GM21786 (cell line): ENCODE measurements around the gene MAZ.
"Not testable (repeated sequence)": the region's sequence is repeated elsewhere in the genome, so short reads cannot be mapped to it uniquely, and the experiment has no call there.

Source experiments
- ATAC-seq: cut with Tn5 transposase; IDR thresholded peaks from one replicate; pipeline ENCODE4 v1.9.1; 2021; ENCODE audit not compliant: unreplicated experiment

MAZ gene

DNA sequence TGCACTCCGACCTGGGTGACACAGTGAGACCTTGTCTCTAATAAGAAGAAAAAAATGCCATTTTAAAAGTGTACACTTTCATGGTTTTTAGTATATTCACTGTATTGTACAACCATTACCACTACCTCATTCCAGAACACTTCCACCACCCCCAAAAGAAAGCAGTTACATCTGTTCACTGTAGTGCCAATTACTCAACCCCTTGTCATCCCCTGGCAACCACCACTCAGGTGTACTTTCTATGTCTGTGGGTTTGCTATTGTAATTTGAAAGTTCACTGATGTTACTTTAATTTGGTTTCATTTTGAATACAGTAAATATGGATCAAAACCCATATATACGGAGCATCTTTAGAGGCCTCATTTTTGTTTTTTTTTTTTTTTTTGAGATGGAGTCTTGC lies 22.2 kb upstream of the MAZ start:
- no peak for ATAC-seq

- no peak for ATAC-seq
Measured at GRCh38 chr16:29784901-29785500, 21.3 kb upstream of the MAZ start.

DNA sequence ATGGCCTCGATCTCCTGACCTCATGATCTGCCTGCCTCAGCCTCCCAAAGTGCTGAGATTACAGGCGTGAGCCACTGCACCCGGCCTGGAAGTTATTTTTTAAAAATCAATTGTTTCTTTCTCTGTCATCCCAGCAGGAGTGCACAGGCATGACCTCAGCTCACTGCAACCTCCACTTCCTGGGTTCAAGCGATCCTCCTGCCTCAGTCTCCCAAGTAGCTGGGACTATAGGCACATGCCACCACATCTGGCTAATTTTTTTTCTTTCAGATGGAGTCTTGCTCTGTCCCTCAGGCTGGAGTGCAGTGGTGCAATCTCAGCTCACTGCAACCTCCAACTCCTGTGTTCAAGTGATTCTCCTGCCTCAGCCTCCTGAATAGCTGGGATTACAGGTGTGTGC lies 19.2 kb upstream of the MAZ start:
- ATAC-seq, result not testable (repeated sequence)

DNA sequence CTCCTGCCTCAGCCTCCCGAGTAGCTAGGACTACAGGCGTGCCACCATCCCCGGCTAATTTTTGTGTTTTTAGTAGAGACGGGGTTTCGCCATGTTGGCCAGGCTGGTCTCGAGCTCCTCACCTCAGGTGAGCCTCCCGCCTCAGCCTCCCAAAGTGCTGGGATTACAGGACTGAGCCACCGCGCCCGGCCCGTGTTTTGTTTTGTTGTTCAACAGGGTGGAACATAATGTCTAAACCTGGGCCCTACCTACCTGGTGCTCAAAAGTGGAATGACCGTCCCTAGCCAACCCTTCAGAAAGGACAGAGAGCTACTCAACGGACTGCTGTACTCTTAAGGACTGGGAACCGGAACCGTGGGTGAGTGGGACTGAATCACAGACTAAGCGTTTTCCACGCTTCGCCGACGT lies 16.6 kb upstream of the MAZ start:
- no peak for ATAC-seq

DNA sequence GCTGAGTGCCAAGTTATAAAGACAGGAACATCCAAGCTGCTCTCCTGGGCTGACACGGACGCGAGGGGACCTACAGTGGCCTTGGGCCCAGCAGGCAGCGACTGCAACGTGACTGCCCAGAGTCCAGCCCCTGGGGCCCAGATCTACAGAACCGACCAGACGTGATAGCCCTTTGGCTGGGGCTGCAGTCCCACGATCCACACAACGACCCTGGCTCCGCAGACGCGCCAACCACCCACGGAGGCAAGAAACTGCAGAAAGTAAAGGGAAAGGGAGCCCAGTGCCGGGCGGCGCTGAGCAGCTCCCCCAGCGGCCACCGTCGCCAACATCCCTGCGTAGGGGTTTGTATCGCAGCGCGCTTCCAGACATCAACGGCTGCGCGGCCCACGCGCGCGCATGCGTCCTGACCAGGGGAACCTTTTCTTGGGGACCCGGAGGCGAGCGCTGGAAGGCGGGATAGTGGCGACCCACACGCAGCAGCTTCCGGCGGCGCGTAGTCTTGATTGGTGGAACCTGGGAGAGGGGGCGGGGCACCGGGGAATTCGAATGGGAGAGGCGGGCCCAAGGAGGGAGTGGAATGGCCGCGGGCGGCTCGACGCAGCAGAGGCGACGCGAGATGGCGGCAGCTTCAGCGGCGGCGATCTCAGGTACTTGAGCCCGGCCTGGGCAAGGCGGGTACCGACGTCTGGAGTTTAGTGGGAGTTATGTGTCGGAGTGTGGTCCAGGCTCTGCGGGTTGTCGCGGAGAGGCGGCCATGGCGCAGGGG lies 16.0 kb upstream of the MAZ start, which contains the start of gene KIF22:
Gene KIF22 (plus strand): TSS at position 569 of the 766 bp plus-strand sequence. CDS start 9 bp downstream, at position 578.
- ATAC-seq, result peak; percentile 89

DNA sequence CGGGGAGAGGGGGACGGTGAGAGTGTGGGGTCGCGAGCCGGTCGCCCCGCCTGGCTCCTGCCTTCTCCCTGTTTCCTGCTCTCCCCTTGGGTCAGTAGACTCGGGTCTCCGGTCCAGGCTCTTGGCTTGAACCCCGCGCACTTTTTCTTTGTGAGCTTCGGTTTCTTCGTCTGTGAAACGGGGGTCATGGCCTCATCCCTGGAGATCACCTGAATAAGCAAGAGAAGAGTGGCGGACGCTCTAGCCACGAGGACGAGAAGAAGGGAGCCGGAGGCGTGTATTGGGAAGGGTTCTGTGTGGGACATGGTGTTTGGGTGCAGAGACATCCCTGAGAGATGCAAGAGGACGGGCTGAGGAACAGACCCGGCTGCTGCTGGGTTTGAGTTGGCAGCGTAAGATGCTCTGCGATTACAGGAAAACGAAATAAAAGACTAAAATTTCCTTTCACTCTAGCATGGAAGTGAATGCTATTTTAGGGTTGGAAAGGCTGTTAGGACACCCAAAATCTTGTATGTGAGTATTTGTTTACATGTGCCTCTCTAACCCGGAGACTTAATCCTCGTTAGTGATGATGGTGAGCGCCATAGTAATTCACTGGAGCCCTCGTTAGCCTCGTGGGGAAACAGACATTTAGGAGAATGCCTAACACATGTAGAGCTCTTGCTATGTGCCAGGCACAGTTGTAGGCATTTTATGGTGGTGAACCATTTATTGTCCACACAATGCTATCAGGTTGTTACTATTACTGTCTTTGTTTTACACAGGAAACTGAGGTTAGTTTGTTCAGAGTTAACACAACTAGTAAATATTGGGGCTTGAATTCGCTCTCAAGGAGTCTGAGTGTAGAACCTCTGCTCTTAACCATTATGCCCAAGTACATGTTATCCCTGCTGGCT lies 15.1 kb upstream of the MAZ start:
- ATAC-seq, result no peak

- ATAC-seq, result no peak
Measured at GRCh38 chr16:29791845-29792807, 14.2 kb upstream of the MAZ start.

DNA sequence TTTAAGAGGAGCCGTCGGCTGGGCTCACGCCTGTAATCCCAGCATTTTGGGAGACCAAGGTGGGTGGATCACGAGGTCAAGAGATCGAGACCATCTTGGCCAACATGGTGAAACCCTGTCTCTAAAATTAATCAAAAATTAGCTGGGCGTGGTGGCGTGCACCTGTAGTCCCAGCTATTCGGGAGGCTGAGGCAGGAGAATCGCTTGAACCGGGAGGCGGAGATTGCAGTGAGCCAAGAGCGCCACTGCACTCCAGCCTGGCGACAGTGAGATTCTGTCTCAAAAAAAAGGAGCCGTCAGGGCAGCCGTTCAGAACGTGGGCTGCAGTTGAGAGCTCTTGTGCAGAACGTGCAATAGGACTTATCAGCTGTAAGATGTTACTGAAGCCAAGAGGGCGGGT lies 13.2 kb upstream of the MAZ start:
- not testable (repeated sequence) for ATAC-seq

- ATAC-seq, result no peak
Measured at GRCh38 chr16:29794231-29794710, 12.1 kb upstream of the MAZ start.

- ATAC-seq, result no peak
Measured at GRCh38 chr16:29802416-29802935, 3.9 kb upstream of the MAZ start.

GRCh38 chr16:29804020-29804419 lies 2.3 kb upstream of the MAZ start:
- no peak for ATAC-seq

DNA sequence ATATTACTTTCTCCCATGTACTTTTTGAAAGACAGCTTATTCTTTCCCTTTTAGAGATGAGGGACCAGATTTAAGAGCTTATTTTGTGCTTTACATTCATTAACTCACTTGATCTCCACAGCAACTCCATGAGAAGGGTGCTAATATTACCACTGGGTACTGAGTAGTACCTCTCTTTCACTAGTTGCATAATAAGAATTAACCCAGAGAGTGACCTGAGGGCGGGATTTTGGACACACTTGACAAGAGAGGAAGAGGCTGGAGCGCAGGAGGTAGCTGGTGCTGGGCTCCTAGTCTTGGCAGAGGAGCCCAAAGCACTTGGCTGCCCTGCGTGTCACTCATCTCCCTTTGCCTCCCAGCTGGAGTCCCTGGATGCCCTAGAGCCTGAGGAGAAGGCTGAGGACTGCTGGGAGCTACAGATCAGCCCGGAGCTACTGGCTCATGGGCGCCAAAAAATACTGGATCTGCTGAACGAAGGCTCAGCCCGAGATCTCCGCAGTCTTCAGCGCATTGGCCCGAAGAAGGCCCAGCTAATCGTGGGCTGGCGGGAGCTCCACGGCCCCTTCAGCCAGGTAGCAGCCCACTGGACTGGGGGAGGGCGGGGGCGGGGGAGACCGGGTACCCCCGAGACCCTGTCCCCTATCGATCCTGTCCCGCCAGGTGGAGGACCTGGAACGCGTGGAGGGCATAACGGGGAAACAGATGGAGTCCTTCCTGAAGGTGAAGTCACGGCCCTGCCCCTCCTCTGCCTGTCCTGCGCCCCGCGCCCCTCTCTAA lies 1.7 kb upstream of the MAZ start:
- ATAC-seq, result no peak

DNA sequence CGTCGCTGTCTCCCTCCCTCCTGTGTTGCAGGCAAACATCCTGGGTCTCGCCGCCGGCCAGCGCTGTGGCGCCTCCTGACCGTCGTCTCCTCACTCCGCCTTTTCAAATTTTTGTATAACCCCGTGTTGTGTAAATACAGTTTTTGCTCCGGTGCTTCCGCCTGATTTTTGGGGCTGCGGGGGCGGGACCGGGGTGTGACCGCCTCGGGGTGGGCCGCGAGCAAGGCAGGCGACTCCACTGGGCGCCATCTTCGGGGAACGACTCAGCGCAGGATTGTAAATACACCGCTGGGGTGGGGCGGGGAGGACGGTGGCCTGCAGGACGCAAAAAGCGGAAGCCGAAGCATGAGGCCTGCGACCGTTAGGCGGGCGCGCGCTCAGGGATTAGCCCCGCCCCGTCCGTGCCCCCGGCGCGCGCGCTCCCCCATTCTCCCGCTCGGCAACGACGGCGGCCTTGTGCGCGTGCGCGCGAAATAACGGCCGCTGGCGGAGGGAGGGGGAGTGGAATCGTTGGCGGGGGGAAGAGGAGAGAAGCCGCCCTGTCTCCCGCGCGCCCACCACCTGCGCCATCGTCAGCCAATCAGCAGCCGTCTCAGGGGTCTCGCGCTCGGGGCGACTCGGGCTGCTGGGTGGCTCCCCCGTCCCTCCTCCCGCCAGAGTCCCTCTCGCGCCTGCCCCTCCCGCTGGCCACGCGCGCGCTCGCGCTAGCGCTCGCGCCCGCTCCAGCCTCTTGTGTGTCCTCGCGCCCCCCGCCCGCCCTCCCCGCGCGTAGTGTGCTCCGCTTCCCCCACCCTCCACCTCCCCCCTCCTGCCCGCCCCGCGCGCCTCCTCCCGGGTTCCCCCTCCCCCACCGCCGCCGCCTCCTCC lies 864 bp upstream of the MAZ start:
- ATAC-seq, result peak; percentile 48

DNA sequence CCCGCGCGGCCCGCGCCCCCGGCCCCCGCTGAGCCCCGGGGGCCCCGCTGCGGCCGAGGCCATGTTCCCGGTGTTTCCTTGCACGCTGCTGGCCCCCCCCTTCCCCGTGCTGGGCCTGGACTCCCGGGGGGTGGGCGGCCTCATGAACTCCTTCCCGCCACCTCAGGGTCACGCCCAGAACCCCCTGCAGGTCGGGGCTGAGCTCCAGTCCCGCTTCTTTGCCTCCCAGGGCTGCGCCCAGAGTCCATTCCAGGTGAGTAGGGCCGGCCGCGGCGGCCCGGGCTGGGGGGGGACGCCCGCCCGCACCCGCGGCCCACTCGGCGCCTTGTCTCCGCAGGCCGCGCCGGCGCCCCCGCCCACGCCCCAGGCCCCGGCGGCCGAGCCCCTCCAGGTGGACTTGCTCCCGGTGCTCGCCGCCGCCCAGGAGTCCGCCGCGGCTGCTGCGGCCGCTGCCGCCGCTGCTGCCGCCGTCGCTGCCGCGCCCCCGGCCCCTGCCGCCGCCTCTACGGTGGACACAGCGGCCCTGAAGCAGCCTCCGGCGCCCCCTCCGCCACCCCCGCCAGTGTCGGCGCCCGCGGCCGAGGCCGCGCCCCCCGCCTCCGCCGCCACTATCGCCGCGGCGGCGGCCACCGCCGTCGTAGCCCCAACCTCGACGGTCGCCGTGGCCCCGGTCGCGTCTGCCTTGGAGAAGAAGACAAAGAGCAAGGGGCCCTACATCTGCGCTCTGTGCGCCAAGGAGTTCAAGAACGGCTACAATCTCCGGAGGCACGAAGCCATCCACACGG lies 504 bp downstream of the MAZ start:
- no peak for ATAC-seq

- ATAC-seq, result no peak
Measured at GRCh38 chr16:29807426-29808218, 1.3 kb downstream of the MAZ start.

DNA sequence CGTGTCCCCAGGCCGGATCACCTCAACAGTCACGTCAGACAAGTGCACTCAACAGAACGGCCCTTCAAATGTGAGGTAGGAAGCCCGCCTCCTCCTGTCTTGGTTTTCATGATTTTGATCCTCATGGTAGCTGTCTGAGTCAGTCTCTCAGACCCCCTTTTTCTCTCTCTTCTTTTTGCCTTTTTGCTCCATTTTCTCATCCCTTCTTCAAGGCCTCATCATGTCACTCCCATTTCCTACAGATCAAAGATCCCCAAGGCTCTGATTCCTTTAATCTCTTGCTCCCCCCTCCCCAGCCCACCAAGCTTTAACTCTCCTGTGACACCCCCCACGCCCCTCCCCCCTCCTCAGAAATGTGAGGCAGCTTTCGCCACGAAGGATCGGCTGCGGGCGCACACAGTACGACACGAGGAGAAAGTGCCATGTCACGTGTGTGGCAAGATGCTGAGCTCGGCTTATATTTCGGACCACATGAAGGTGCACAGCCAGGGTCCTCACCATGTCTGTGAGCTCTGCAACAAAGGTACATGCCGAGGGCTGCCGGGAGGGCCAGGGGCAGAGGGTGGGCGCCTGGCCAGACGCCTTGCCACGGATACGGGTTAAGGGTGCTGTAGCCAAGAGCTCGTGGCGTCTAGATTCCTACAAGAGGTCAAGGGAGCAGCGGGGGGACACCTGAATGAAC lies 2.0 kb downstream of the MAZ start:
- ATAC-seq, result no peak
